ENCODE measurements around the gene DCDC1.

Gene DCDC1

DNA sequence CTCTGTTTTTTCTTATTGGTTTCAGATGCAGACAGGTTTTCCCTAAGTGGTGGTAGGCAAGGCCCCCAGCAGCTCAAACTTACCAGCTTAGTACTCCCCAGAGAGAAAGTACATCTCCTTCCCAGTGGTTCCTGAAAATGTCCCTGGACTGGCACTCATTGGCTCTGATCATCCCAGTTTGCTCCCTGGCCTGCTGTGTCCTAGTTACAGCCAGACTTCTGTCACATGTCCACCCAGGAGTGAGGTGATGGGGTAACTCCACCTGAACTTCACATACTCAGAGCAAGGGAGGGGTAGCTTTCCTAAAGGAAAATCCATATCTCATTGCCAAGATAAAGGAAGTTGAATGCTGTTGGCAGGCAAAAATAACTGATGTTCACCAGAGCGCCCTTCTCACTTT is 546.4 kb downstream of the DCDC1 start:
- DNase-seq, result no peak

DNA sequence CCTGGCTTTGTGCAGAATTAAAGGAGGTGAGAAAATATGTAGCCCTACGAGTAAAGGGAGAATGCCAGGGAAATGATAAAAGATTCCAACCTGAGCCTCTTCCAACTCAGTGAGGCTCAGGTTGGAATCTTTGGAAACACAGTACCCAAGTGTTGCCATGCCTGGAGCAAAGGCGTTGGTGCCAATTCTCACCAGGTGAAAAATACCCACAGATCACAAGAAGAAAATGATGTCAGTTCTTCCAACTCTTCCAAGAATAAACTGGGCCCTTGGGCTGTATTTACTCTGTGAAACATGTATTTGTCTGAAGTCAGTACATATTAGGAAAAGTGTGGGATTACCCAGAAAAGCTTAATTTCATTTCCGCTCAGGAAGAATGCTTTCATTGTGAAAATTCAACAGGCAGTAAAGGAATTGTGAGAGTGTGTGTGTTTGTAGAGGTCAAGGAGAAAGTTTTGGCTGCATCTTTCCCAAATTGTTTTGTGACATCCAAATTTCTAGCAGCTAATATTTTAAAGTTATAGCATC is 548.0 kb downstream of the DCDC1 start:
- DNase-seq, result no peak

DNA sequence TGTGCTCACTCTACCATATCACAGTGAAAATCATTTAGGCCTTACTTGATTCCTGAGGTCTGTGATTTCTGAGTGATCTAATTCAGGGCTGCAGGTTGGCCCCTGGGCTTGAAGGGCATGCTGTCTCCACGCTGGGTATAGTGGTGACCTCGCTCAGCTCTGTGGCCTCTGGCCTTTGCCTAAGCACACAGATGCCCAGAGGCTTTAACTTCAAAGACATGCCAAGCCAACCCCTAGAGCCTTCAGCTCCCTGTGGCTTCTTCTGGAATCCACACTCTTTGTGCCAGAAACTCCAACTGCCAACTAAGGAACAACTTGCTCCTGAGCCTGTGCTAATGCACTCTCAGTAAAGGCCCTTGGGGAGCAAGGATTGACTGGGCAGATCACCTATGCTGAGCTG is 550.8 kb downstream of the DCDC1 start:
- no peak for DNase-seq

DNA sequence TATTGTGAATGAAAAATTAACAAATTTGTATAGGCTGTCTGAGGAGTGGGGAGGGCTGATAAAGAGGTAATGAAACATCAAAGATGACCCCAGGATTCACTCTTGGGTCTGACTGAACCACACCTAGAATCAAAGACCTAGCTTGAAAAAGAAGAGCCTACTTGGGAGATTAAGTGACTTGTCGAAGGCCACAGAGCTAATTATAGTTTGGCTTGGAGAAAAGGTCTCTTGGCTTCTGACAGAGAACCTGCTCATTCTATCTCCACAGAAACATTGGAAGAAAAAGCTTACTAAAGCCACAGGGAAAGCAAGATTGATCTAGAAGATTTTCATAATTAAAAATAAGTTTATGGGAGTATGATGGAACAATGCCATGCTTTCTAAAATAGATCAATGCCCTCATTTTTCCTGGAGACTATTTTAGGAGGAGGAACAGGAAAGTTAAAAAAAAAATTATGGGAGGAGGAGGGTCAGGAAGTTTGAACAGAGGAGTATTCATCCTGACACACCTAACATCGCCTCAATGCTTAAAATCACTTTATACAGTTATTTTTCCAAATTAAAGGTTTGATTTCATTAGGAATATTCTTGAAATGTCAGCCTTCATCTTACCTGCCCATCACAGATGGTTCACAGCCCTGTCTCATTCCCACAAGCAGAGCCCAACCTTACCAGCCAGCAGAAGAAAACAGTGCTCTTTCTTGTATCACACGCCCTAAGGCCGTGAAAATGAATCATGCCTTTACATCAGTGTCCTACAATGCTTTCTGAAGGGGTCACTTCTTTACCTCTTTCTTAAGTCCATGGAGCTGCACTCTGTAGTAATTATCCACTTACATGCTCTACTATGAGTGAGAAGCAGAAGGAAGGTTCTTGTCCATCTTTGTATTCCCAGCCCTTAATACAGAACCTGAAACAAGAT is 552.3 kb downstream of the DCDC1 start:
- DNase-seq, result no peak

DNA sequence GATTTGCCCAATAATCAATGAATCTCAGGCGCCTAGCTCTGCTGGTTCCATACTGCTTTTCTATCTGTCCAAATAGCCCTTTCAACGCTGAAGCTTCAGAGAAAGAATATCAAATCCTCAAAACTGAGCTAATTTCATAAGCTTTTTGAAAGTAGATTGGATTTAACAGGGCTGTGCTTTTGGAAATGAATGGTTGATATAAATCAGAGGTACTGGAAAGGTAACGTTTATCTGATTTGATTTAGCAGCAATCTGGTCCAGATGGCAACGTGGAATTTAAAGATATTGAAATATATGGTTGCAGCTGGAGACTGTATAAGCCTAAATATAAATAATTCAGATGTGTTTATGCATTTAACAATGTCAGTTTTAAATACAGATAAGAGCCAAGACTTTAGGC is 553.9 kb downstream of the DCDC1 start:
- DNase-seq, result no peak

DNA sequence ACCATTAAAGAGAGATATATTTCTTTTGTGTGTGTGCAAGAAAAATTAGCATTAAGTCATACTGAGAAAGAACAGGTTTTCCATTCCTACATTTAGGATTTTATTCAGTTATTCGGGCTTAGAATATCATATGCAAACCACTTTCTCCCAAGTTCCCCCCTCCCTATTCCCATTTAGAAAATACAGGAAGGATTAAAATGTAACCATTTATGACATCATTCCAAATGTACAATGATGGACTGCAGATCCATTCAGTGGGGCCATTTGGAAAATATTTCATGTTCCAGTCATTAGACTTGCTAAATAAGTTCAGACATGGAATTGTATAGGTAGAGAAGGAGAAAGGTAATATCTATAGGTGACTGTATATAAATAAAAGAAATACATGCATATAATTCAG is 554.8 kb downstream of the DCDC1 start:
- DNase-seq, result no peak
